LNCaP clone FGC (cell line): ENCODE measurements around the gene FUT7.

Experiments used
- DNase-seq: peaks from one replicate; pipeline ENCODE4 v3.0.0-alpha.2; 2011; ENCODE audit warnings: low read depth
- H3K4me3 ChIP-seq: 2 replicates; pipeline ENCODE4 v1.5.1; 2011; ENCODE audit warnings: mild to moderate bottlenecking, low read depth, low read length, control low read depth
- TF ChIP-seq, protein P1 (sequence below): IDR thresholded peaks from 2 replicates; pipeline ENCODE4 v1.5.1; 2012; ENCODE audit warnings: mild to moderate bottlenecking; ENCODE audit not compliant: control insufficient read depth, insufficient read depth; ENCODE audit errors: extremely low read depth

Gene FUT7

GRCh38 chr9:137031904-137032640, at the start of gene FUT7:
Gene FUT7 (minus strand): TSS chr9:137032088. CDS start chr9:137031991, 97 bp downstream.
- DNase-seq, result no peak
- H3K4me3 ChIP-seq, result no peak within 1 kb of the TSS
- TF ChIP-seq, protein P1, sequence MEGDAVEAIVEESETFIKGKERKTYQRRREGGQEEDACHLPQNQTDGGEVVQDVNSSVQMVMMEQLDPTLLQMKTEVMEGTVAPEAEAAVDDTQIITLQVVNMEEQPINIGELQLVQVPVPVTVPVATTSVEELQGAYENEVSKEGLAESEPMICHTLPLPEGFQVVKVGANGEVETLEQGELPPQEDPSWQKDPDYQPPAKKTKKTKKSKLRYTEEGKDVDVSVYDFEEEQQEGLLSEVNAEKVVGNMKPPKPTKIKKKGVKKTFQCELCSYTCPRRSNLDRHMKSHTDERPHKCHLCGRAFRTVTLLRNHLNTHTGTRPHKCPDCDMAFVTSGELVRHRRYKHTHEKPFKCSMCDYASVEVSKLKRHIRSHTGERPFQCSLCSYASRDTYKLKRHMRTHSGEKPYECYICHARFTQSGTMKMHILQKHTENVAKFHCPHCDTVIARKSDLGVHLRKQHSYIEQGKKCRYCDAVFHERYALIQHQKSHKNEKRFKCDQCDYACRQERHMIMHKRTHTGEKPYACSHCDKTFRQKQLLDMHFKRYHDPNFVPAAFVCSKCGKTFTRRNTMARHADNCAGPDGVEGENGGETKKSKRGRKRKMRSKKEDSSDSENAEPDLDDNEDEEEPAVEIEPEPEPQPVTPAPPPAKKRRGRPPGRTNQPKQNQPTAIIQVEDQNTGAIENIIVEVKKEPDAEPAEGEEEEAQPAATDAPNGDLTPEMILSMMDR, result no peak

GRCh38 chr9:137080260-137081122, 48.6 kb upstream of the FUT7 start:
- H3K4me3 ChIP-seq, result no peak overlapping the region
- TF ChIP-seq, protein P1, result no peak
- DNase-seq, result no peak

DNA sequence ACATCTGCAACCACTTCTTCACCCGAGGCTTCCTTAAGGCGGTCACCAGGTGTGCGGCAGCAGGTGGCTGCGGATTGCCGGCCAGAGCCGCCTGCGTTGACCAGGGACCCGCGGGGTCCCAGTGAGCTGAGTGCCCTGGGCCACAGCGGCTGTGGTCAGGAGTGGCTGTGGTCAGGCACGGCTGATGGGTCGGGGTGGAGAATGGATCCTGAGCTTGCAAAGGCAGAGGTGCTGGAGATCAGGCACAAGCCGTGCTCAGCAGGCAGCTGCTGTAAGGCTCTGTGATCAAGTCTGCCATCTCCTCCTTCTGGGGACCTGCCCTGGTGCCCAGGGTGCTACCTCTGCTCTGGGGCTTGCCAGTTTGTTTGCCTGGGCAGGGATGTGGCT, 47.5 kb upstream of the FUT7 start:
- H3K4me3 ChIP-seq, result no peak overlapping the region
- DNase-seq, result no peak
- TF ChIP-seq, protein P1, result no peak

- H3K4me3 ChIP-seq, result no peak overlapping the region
- no peak for DNase-seq
- TF ChIP-seq, protein P1, result no peak
Observed at GRCh38 chr9:137078701-137079400, 47.0 kb upstream of the FUT7 start.

DNA sequence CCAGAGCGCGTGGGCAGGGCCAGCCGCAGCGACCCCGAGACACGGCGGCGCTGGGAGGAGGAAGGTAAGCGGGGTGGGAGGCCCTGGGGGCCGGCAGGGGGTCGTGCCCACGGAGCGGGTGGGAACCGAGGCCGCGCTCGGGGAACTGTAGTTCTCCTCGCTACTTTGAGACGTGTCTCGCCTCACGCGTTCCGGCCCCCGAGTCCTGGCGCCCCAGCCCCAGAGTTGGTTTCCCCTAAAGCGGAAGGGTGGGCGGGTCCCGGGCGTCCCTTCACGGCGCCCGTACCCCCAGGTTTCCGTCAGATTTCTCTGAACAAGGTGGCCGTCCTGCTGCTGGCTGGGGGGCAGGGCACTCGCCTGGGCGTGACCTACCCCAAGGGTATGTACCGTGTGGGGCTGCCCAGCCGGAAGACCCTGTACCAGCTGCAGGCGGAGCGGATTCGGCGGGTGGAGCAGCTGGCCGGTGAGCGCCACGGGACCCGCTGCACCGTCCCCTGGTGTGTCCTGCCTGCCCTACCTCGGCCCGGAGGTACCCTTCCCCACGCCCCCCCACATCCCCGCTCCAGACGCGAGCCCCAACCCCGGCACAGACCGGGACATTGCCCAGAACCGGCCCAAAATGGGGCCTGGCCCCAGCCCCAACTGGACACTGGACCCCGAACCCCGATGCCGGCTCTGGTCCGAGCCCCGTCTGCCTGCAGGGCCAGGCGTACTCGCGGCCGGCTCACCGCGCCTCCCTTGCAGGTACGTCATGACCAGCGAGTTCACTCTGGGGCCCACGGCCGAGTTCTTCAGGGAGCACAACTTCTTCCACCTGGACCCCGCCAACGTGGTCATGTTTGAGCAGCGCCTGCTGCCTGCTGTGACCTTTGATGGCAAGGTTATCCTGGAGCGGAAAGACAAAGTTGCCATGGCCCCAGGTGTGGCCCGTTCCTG, 46.1 kb upstream of the FUT7 start:
- no peak for DNase-seq
- TF ChIP-seq, protein P1, result no peak

More for the DNA sequence above, 46.1 kb upstream of the FUT7 start:
- H3K4me3 ChIP-seq, result peak overlapping the region; percentile 69
